HG02759 (cell line): Measurements from ENCODE around the gene REEP2.
"Not testable (repeated sequence)": the region's sequence is repeated elsewhere in the genome, so short reads cannot be mapped to it uniquely, and the experiment has no call there.

Experiments
- ATAC-seq: cut with Tn5 transposase; IDR thresholded peaks from one replicate; pipeline ENCODE4 v1.9.1; 2021; ENCODE audit warnings: mild to moderate bottlenecking, moderate library complexity; ENCODE audit not compliant: unreplicated experiment

The REEP2 gene, protein sequence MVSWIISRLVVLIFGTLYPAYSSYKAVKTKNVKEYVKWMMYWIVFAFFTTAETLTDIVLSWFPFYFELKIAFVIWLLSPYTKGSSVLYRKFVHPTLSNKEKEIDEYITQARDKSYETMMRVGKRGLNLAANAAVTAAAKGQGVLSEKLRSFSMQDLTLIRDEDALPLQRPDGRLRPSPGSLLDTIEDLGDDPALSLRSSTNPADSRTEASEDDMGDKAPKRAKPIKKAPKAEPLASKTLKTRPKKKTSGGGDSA

DNA sequence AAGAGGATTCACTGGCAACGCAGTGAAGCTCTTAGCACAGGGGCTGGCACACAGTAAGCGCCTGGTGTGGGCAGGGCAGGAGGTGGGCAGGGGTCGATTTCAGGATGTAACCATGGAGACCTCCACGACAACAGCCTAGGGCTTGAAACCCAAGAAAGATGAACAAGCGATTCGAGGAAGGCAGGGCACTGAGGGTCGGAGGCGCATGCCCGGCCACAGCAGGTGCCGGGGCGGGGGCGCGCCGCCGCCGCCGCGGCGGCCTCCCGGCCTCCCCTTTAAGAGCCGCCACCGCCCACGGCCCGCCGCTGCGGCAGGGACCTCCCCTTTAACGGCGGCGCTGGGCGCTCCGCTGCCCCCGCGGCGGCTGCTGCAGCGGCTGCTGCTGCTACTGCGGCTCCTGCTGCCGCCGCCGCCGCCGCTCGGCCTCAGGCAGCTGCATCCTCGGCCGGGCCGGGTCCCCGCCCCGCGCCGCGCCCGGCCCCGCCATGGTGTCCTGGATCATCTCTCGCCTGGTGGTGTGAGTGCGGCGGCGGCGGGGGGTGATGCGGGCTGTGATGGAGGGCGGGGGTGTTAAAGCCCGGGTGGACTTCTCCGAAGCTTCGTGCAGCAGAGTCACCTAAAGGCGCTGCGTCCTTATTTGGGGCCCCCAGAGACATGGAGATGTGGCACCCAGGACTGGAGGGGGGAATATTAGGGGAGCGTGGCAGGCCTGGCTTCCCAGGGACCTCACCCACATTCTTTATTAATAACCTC is at the start of gene REEP2:
TSS of gene REEP2 (plus strand) at position 334 of the 753 bp plus-strand sequence. CDS start at position 486, 152 bp downstream.
- ATAC-seq = peak; percentile 77

DNA sequence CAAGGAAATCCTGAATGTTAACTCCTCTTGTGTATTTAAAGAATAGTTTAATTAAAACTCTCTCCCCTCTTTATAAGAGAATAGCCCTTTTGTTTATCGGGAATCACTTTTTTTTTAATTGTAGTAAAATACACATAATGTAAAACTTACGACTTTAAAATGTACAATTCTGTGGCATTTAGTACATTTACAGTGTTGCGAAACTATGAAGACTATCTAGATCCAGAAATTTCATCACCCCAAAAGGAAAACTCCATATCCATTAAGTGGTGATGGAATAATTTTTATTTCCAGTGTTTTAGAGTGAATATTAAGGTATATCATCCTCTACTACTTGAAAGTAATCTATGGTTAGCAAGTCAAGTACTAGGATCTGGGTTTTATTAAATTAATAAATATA is 49.5 kb upstream of the REEP2 start:
- ATAC-seq = no peak

DNA sequence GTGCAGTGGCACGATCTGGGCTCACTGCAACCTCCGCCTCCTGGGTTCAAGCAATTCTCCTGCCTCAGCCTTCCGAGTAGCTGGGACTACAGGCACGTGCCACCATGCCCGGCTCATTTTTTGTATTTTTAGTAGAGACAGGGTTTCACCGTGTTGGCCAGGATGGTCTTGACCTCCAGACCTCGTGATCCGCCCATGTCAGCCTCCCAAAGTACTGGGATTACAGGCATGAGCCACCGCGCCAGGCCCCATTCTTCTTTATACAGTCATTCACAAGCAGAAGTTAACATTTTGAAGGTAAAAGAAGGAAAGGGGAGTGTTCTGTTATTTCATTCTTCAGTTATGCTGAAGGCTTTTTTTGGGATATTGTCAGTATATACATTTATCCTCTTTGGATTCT is 48.9 kb upstream of the REEP2 start:
- ATAC-seq = not testable (repeated sequence)

DNA sequence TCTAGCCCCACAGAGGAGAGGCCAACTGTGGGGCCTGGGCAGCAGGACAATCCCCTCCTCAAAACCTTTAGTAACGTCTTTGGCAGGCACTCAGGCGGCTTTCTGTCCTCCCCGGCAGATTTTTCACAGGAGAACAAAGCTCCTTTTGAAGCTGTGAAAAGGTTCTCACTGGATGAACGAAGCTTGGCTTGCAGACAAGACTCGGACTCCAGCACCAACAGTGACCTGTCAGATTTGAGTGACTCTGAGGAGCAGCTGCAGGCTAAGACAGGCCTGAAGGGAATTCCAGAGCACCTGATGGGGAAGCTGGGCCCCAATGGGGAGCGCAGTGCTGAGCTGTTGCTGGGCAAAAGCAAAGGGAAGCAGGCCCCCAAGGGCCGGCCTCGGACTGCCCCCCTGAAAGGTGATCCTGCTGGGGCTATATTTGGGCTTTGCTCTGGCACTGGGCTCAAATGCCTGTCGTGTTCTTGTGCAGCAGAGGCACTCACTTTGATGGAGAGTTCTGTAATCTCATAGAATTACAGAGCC is 46.9 kb upstream of the REEP2 start:
- ATAC-seq = no peak

DNA sequence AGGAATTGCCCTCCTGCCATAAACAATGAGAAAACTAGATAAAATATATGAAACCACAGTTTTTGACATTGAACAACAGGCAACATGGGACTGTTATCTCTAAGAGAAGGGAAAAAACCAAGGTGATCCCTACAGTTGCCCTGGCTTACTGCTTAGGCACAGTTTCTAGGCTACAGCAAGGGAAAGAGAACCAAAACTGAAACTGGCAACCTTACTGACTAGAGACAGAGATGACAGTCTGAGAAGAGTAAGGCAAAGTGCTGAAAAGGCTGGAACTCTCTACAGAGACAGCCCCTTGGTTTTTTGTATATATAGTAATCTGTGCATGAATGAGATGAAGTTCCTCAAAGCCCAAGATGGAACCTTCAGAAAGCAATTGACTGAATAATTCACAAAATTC is 36.2 kb upstream of the REEP2 start:
- peak; percentile 68 for ATAC-seq

DNA sequence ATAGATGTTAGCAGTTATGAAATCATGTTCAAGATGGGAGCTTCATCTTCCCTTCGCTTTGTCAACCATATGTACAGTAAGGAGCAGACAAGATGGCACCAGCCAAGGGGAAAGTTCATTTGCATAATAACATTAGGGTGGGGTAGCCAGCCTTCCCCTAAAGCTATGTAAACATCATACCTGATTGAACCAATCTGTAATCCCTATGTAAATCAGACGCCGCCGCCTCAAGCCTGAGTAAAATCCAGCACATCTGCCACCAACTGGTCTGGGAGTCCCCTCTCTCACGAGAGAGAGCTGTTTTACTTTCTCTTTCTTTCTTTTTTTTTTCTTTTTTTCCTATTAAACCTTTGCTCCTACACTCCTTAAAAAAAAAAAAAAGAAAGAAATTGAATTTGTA is 30.8 kb upstream of the REEP2 start:
- ATAC-seq = peak; percentile 77

DNA sequence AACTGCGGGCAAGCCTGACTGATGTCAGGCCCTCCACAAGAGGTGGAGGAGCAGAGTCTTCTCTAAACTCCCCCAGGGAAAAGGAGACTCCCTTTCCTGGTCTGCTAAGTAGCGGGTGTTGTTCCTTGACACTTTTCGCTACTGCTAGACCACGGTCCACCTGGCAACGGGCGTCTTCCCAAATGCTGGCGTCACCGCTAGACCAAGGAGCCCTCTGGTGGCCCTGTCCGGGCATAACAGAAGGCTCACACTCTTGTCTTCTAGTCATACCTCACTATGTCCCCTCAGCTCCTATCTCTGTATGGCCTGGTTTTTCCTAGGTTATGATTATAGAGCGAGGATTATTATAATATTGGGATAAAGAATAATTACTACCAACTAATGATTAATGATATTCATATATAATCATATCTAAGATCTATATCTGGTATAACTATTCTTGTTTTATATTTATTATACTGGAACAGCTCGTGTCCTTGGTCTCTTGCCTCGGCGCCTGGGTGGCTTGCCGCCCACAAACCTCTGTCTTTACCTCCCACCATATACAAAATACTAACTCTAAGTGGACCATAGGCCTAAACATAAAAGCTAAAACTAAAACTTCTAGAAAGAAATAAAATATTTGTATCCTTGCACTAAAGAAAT is 27.7 kb upstream of the REEP2 start:
- not testable (repeated sequence) for ATAC-seq

DNA sequence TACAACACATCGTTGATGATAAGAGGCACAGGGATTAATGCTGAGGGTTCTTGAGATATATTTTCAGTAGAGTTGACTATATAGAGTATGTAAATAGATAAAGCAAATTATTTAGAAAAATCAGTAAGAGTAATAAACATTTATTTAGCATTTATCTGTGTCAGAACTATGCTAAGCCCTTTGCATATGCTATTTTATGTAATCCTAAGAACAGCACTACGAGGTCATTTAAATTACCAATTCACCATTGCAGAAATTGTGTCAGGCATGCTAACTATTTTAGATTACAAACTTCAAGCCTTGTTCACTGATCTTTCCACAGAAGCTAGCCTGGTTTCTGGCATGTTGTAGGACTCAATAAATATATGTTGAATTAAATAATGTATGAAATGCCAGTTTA is 20.4 kb upstream of the REEP2 start:
- no peak for ATAC-seq

DNA sequence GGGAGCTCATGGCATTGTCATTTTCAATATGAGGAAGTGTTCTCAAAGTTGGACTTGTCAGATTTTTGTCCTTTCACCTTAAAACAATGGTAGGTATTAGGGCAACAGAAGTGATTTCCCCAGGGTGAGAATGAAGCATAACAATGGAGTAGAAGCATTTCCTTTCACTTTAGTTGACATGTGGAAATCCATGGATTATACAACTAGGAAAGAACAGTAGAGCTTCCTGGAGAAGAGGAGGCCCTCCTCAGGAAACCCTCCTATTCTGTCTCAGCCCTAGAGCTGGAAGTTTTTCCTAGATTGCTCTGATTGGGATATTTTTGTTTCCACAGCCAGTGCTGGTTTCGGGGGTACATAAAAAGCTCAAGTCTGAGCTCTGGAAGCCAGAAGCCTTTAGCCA is 13.8 kb upstream of the REEP2 start:
- no peak for ATAC-seq

DNA sequence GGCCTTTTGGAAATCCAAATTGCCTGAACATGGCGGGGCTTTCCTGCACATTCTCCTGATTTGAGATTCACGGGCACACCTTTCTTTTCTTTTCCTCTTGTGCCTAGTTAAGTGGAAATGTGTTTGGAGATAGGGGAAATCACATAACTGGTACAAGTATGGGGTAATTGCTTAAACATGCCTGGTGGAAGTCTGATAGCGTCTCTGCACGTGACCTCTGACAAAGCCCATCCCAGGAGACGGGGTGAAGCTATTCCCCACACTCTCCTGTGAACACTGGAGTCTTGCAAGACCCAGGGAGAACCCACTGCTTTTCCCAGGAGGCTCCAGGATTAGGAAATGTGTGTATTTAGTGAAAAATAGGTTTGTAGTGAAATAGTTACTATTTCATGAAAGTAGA is 2.9 kb upstream of the REEP2 start:
- no peak for ATAC-seq

DNA sequence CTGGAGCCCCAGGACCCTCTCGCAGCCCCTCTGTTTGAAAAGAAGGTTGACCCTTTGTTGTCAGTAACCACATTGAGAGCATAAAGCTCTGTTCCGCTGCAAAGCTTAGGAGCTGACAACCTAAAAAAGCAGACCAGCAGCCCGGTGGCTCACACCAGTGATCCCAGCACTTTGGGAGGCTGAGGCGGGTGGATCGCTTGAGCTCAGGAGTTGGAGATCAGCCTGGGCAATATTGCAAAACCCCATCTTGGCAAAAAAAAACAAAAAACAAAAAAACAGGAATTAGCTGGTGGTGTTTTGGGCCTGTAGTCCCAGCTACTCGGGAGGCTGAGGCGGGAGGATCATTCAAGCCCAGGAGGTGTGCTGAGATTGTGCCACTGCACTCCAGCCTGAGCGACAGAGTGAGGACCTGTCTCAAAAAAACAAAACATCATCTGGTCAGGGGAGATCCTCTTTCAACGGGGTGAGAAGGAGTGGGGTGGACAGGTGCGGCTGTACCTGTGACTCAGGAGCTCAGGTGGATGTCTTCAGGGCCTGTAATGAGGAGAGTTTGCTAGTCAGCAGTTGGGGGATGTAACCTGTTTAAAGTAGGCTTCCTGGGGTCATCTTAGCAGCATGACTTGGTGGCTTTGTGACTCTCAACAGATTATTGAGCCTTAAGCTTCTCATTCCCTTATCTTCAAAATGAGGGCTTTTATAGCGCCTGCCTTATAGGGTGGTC is 694 bp upstream of the REEP2 start:
- ATAC-seq = no peak

DNA sequence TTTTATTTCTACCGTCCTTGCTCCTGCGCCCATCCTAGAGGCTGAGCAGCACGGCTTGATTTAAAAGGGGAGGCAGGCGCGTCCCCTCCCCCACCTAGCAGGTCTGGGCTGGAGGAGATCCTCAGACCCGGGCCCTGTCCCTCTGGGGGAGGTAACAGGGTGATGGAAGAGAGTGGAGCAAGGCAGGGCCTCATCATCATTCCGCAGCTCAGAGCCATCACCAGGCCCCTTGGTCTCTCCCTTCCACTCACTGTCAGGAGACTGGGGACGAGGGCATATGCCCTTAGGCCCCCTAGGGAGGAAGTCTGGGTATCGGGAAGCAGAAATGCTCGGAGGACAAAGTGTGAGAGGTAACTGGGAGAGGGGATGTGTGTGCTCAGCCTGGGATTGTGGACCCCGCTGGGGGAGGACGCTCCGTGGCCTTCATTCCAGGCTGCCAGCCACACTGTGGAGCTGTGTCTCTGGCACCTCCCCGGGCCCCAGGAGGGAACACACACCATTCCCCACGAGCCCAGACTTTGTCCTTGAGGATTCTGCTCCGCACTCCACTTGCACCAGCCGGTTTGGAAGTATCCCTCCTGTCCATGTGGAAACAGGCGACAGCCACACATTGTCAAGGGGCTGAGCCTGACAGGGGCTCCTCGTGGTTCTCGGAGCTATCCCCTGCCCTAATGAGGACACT is 761 bp downstream of the REEP2 start:
- no peak for ATAC-seq

DNA sequence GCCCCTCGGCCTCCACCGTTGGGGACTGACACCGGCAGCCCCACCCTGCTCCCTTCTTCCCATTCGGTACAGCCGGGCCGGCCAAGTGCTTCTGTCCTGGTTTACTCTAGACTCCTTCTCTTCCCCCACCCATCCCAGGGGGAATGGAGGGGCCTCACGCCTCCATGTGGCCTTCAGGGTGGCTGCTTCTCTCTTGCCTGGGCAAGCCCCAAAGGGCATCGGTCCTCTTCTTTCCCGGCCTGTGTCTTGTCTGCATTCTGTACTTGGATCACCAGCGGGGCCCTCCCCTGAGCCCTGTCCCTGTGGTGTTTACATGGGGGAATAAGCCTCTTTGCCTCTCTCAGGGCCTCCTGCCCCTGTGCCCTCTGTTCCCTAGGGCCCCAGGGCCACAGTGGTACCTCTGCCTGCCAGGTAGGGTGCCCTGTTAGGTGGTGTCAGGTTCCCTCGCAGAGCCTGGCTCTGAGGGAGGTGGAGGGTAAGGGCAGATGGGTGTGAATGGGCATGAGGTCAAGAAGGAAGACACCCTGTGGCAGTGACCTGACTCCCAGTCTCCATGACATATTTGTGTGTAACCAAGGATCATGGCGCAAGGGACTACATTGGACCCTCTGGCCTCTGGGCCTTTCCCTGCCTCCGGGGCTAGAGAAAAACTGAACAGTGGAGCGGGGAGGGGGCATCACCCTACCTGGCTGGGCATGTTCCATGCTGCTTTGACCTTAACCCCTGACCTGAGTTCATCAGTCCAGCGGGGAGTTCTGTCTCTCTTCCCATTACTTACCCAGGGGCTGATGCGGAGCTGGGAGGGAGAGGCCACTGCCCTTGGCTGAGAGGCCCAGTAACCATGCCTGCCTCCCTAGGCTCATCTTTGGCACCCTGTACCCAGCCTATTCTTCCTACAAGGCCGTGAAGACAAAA is 1.6 kb downstream of the REEP2 start:
- ATAC-seq = no peak

DNA sequence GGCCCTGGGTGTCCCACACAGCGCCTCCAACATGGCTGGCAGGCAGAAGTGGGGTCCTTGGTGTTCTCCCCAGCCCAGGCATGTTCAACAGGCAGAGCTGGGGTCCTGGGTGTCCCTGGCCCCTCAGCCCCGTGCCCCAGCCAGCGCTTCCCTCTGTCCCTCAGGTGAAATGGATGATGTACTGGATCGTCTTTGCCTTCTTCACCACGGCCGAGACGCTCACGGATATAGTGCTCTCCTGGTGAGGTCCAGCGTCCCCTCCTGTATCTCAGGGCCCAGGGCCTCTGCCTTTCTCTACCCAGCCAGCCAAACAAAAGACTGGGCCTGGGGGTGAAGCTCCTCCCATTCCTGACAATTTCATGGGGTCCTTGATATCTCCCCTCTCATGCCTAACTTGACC is 2.4 kb downstream of the REEP2 start:
- ATAC-seq = no peak

DNA sequence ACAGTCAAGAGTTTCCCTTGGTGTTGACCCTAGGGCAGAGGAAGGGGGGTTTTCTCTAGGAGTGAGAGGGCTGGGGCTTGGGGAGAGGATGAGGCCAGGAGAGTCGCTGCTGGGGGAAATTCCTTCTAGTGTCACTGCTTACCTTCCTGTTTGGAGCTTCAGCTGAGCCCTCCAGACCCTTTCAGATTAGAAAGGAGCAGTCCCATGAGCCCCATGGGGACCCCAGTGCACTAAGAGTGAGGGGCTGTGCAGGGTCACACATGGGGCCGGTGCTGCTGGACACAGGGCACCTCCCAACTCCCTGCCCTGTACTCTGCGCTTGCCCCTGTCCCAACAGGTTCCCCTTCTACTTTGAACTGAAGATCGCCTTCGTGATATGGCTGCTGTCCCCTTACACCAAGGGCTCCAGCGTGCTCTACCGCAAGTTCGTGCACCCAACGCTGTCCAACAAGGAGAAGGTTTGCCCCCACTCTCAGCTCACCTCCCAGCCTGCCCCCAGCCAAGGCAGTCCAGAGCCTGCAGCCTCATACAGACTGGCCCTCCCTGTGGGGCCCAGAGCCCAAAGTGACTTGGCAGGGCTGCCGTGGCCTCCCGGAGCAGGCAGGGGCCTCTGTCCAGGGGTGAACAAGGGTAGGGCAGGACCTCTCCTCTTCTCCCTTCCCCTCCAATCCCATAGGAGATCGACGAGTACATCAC is 5.4 kb downstream of the REEP2 start:
- no peak for ATAC-seq

DNA sequence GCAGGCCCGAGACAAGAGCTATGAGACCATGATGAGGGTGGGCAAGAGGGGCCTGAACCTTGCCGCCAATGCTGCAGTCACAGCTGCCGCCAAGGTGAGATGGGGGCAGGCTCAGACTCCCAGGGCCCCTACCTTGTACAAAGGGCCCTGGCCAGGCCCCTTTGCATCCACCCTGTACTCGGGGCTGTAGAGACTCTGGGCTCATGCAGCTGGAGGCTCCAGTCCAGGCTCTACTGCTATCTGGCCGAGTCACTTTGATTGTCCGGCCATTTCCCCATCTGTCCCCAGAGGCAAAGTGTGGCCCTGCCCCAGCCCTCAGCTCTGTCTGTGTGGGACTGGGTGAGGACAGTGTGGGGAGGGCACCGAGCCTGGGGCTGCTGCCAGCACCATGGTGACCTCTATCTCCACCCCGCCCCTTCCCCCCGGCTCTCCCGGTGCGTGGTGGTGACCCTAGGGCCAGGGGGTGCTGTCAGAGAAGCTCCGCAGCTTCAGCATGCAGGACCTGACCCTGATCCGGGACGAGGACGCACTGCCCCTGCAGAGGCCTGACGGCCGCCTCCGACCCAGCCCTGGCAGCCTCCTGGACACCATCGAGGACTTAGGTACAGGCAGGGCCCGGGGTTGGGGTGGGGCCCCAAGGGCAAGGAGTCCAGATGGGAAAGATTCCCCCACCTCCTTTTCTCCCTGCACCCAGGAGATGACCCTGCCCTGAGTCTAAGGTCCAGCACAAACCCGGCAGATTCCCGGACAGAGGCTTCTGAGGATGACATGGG is 6.1 kb downstream of the REEP2 start:
- no peak for ATAC-seq

DNA sequence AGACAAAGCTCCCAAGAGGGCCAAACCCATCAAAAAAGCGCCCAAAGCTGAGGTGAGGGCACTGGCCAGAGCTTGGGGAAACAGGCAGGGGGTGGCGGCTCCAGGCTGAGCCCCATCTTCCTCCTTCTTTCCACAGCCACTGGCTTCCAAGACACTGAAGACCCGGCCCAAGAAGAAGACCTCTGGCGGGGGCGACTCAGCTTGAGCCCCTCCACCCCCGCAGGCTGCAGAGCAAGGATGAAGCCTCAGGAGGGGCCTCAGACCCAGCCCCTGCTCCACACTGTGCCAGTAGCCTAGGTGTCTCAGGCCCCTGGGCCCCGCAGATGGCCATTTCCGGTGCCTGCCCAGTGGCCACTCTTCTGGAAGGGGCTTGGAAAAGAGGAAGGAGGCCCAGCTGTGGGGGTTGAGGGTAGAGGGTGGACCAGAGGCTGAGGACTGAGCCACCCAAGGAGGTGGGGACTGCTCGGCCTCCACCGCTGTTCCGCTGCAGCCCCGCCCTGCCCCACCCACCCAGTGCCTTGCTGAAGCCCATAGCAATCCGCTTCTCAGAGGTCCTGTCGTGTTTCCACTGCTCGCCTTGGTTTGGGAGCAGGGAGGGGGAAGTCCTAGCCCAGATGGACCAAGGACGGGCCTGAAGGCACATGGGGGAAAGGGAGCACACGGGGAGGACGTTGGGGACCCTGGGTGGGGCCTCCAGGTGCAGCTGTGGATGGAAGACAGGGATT is 6.9 kb downstream of the REEP2 start:
- ATAC-seq = no peak

DNA sequence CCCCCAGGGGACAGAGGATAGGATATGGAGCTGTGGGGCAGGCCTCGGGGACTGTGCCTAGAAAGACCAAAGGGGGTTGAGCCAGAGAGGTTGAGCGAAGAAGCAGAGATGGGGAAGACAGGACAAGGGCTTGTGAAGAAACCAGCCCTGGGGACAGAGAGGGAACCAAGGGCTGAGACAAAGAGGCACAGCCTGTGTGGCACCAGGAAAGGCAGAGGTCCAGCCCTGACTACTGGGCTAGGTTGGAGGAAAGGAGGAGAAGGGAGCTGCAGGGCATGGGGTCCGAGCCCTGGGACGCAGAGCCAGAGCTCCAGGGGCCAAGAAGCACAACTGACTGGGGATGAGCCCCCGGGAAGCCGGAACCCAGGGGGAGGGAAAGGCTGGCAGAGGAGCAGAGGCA is 9.2 kb downstream of the REEP2 start:
- ATAC-seq = no peak
